Mucosa of gallbladder (tissue), 1 donor: Measurements from ENCODE around the gene ZNF845. TPM values are rescaled to one million over a fixed set of nuclear protein-coding genes. Genes with fewer than 3 reads are reported as not detected.
"Not testable (repeated sequence)": the region's sequence is repeated elsewhere in the genome, so short reads cannot be mapped to it uniquely, and the experiment has no call there.

ENCODE experiments used
- DNase-seq: peaks from one replicate; pipeline ENCODE4 v3.0.0-alpha.2; 2020; ENCODE audit warnings: low spot score
- total RNA-seq: library from RNA; stranded (reverse); gene quantifications from one replicate; pipeline ENCODE4 v1.2.1, GENCODE V29; 2021
- donor health status: DM: no; HTN: no; CAD: no.

The ZNF845 gene
- total RNA-seq, 1 donor from 2014 or later, result 7.5 TPM

- no peak for DNase-seq
These were observed 47.8 kb downstream of the ZNF845 start for GRCh38 chr19:53381376-53381775.

- no peak for DNase-seq
These were observed 54.6 kb downstream of the ZNF845 start for GRCh38 chr19:53388168-53388567.

- DNase-seq, result no peak
These were observed 55.4 kb downstream of the ZNF845 start for GRCh38 chr19:53388904-53389303.

GRCh38 chr19:53389571-53389970, 56.0 kb downstream of the ZNF845 start:
- no peak for DNase-seq

GRCh38 chr19:53389978-53390377, 56.4 kb downstream of the ZNF845 start:
- DNase-seq, result peak; percentile 21

GRCh38 chr19:53394522-53394973, 61.0 kb downstream of the ZNF845 start:
- DNase-seq, result peak; percentile 15

- peak; percentile 96 for DNase-seq
These were observed 61.7 kb downstream of the ZNF845 start, which contains the start of gene ZNF765 for GRCh38 chr19:53394974-53395839. ZNF765 (plus strand) TSS chr19:53395149; CDS start chr19:53398016, 2,867 bp downstream.

- DNase-seq, result not testable (repeated sequence)
These were observed 62.4 kb downstream of the ZNF845 start for GRCh38 chr19:53395840-53396524.

- DNase-seq, result no peak
These were observed 62.9 kb downstream of the ZNF845 start for GRCh38 chr19:53396525-53396868.

- not testable (repeated sequence) for DNase-seq
These were observed 64.4 kb downstream of the ZNF845 start for GRCh38 chr19:53397918-53398317.

Other genes starting within 250 kb of the ZNF845 start
- 66.8 TPM for gene ZNF160, start 230.3 kb upstream of the ZNF845 start, total RNA-seq
- gene ZNF415, start 200.8 kb upstream of the ZNF845 start, total RNA-seq, result 13.1 TPM
- gene ZNF347, start 174.7 kb upstream of the ZNF845 start, total RNA-seq, result 14.7 TPM
- gene ZNF665, start 140.4 kb upstream of the ZNF845 start, total RNA-seq, result 4.3 TPM
- gene ZNF677, start 78.9 kb upstream of the ZNF845 start, total RNA-seq, result 21.4 TPM
- gene VN1R2, start 75.5 kb upstream of the ZNF845 start, total RNA-seq, result not detected
- not detected for gene VN1R4, start 66.0 kb upstream of the ZNF845 start, total RNA-seq
- gene ZNF525, start 32.0 kb downstream of the ZNF845 start, total RNA-seq, result 18.1 TPM
- 12.9 TPM for gene ZNF765, start 61.4 kb downstream of the ZNF845 start, total RNA-seq
- gene ZNF761, start 98.2 kb downstream of the ZNF845 start, total RNA-seq, result 43.7 TPM
- gene ZNF813, start 134.0 kb downstream of the ZNF845 start, total RNA-seq, result 13.2 TPM
- 27.0 TPM for gene ZNF331, start 204.4 kb downstream of the ZNF845 start, total RNA-seq